Measurements from ENCODE around the gene KBTBD3.
"Not testable (repeated sequence)": the region's sequence is repeated elsewhere in the genome, so short reads cannot be mapped to it uniquely, and the experiment has no call there.

Gene KBTBD3

GRCh38 chr11:106061954-106062949 lies 14.9 kb downstream of the KBTBD3 start:
- DNase-seq (ENCODE audit: low read depth) = no peak

- DNase-seq (ENCODE audit: low read depth) = no peak
These were observed 15.8 kb downstream of the KBTBD3 start for GRCh38 chr11:106061249-106061784.

GRCh38 chr11:106059617-106060016 lies 17.5 kb downstream of the KBTBD3 start:
- no peak for DNase-seq (ENCODE audit: low read depth)

- DNase-seq (ENCODE audit: low read depth) = not testable (repeated sequence)
These were observed 18.8 kb downstream of the KBTBD3 start for GRCh38 chr11:106058377-106058776.

GRCh38 chr11:106051103-106051502 lies 26.0 kb downstream of the KBTBD3 start:
- no peak for DNase-seq (ENCODE audit: low read depth)

- DNase-seq (ENCODE audit: low read depth) = no peak
These were observed 27.2 kb downstream of the KBTBD3 start for GRCh38 chr11:106049727-106050476.

GRCh38 chr11:106047631-106048030 lies 29.5 kb downstream of the KBTBD3 start:
- no peak for DNase-seq (ENCODE audit: low read depth)

- no peak for DNase-seq (ENCODE audit: low read depth)
These were observed 33.6 kb downstream of the KBTBD3 start for GRCh38 chr11:106043540-106043939.

GRCh38 chr11:106032861-106033260 lies 44.3 kb downstream of the KBTBD3 start:
- DNase-seq (ENCODE audit: low read depth) = no peak

GRCh38 chr11:106031936-106032335 lies 45.2 kb downstream of the KBTBD3 start:
- no peak for DNase-seq (ENCODE audit: low read depth)

GRCh38 chr11:106031202-106031810 lies 45.8 kb downstream of the KBTBD3 start:
- DNase-seq (ENCODE audit: low read depth) = peak; percentile 3

- DNase-seq (ENCODE audit: low read depth) = no peak
These were observed 46.5 kb downstream of the KBTBD3 start for GRCh38 chr11:106030609-106031008.

- DNase-seq (ENCODE audit: low read depth) = no peak
These were observed 54.3 kb downstream of the KBTBD3 start for GRCh38 chr11:106022795-106023275.

- peak; percentile 97 for DNase-seq (ENCODE audit: low read depth)
These were observed 55.0 kb downstream of the KBTBD3 start, which contains the start of gene MSANTD4 for GRCh38 chr11:106021967-106022794. Gene MSANTD4 (minus strand): TSS chr11:106022240. CDS start chr11:106010917, 11,323 bp downstream.

GRCh38 chr11:106021181-106021966 lies 55.8 kb downstream of the KBTBD3 start:
- DNase-seq (ENCODE audit: low read depth) = peak; percentile 11

GRCh38 chr11:106017093-106017492 lies 60.1 kb downstream of the KBTBD3 start:
- DNase-seq (ENCODE audit: low read depth) = no peak

- no peak for DNase-seq (ENCODE audit: low read depth)
These were observed 62.1 kb downstream of the KBTBD3 start for GRCh38 chr11:106015066-106015465.

GRCh38 chr11:106014620-106015019 lies 62.5 kb downstream of the KBTBD3 start:
- no peak for DNase-seq (ENCODE audit: low read depth)

GRCh38 chr11:106014035-106014434 lies 63.1 kb downstream of the KBTBD3 start:
- no peak for DNase-seq (ENCODE audit: low read depth)

- peak; percentile 73 for DNase-seq (ENCODE audit: low read depth)
These were observed 64.4 kb downstream of the KBTBD3 start for GRCh38 chr11:106012744-106013143.

Measured in HS-5 (cell line).